Neural crest cell (in vitro differentiated cells): ENCODE measurements around the gene PPM1L. TPM values are rescaled to one million over a fixed set of nuclear protein-coding genes. Genes with fewer than 3 reads are reported as not detected.

Experiments used
- DNase-seq: peaks from one replicate; pipeline ENCODE4 v3.0.0; 2021; ENCODE audit warnings: low read depth, mixed read lengths, low spot score
- H3K27ac Mint-ChIP-seq: one replicate; pipeline ENCODE4 v1.8.0; 2021; ENCODE audit warnings: mild to moderate bottlenecking, mixed read lengths; ENCODE audit not compliant: unreplicated experiment
- H3K27me3 Mint-ChIP-seq: 2 replicates; pipeline ENCODE4 v1.8.0; 2021; ENCODE audit warnings: low read depth, mild to moderate bottlenecking, mixed read lengths
- H3K36me3 Mint-ChIP-seq: 2 replicates; pipeline ENCODE4 v1.8.0; 2021; ENCODE audit warnings: low read depth, mild to moderate bottlenecking, mixed read lengths
- H3K4me1 Mint-ChIP-seq: 2 replicates; pipeline ENCODE4 v1.8.0; 2021; ENCODE audit warnings: mixed read lengths
- H3K4me3 Mint-ChIP-seq: one replicate; pipeline ENCODE4 v1.8.0; 2021; ENCODE audit warnings: mild to moderate bottlenecking, mixed read lengths
- H3K9me3 Mint-ChIP-seq: 2 replicates; pipeline ENCODE4 v1.8.0; 2021; ENCODE audit warnings: mixed read lengths
- total RNA-seq: library from RNA; stranded (reverse); gene quantifications from 2 replicates; pipeline ENCODE4 v1.2.1, GENCODE V29; 2021
- TF ChIP-seq, protein P1 (sequence below): fragments of 200-600 bp; sonication (generic); conservative IDR thresholded peaks from 2 replicates; pipeline ENCODE4 v1.5.0; 2021; ENCODE audit warnings: antibody characterized with exemption, mild to moderate bottlenecking

Gene PPM1L
- total RNA-seq, 1 donor from 2014 or later: 34.3 TPM

DNA sequence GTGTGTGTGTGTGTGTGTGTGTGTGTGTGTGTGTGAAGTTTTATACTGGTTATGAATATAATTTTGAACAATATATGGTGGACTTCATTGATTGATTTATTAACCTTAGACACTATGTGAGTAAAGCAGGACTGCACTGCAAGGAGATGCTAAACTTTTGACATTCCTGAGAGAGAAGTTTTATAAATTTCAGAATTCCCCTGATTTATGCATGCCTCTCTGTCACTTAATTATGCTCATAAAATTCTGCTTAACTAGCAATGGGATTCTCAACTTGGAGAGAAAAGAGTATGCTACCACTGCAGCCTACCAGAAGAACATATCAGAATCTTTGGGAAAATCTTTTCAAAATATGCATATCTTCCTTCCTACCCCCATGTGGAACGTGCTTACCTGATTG lies 204.5 kb downstream of the PPM1L start:
- Mint-ChIP-seq H3K9me3 (no peaks in the 10 kb centered on the region), H3K27ac (no peak overlapping the region), H3K4me3 (no peak overlapping the region), H3K27me3 (no peaks in the 10 kb centered on the region), H3K4me1 (no peaks in the 10 kb centered on the region), H3K36me3 (peaks cover 9% of the 10 kb centered on the region)
- no peak for DNase-seq
- TF ChIP-seq, protein P1, sequence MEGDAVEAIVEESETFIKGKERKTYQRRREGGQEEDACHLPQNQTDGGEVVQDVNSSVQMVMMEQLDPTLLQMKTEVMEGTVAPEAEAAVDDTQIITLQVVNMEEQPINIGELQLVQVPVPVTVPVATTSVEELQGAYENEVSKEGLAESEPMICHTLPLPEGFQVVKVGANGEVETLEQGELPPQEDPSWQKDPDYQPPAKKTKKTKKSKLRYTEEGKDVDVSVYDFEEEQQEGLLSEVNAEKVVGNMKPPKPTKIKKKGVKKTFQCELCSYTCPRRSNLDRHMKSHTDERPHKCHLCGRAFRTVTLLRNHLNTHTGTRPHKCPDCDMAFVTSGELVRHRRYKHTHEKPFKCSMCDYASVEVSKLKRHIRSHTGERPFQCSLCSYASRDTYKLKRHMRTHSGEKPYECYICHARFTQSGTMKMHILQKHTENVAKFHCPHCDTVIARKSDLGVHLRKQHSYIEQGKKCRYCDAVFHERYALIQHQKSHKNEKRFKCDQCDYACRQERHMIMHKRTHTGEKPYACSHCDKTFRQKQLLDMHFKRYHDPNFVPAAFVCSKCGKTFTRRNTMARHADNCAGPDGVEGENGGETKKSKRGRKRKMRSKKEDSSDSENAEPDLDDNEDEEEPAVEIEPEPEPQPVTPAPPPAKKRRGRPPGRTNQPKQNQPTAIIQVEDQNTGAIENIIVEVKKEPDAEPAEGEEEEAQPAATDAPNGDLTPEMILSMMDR: no peak

DNA sequence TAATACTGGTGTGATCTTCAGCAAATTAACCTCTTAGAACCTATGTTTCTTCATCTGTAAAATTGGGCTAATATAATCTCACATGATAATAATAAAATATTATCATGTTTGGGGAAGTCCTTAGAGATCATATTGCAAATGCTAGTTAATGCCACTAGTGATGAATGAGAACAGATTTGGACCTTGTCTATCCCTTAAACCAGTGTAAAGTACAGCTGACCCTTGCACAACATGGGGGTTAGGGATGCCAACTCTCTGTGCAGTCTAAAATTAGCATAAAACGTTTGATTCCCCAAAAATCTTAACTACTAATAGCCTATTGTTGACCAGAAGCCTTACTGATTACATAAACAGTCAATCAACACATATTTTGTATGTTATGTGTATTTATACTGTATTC lies 207.9 kb downstream of the PPM1L start:
- H3K4me3 Mint-ChIP-seq: no peak overlapping the region
- H3K36me3 Mint-ChIP-seq: peaks cover 18% of the 10 kb centered on the region
- H3K27ac Mint-ChIP-seq: no peak overlapping the region
- no peak for DNase-seq
- no peaks in the 10 kb centered on the region for H3K27me3 Mint-ChIP-seq
- TF ChIP-seq, protein P1: no peak
- H3K9me3 Mint-ChIP-seq: peaks cover 3% of the 10 kb centered on the region
- H3K4me1 Mint-ChIP-seq: no peaks in the 10 kb centered on the region

DNA sequence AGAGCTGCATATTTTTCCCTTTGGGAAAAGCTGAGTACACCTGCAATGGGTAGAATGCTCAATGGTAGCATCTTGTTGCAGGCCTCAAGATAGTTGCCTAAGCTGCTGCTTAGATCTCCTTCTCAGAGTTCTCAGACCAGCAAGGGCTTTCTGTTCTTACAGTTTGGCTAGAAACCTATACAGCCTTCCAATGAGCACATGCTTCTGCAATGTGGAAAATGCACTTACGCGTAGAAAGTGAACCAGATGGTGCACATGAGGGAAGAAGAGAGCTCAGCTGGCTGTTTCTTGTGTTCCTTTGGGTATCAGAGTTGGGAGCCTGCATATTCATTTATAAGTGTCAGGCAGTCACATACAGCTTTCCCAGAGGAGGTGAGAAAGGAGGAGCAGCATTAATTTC lies 212.7 kb downstream of the PPM1L start:
- Mint-ChIP-seq H3K27me3 (no peaks in the 10 kb centered on the region), H3K4me3 (no peak overlapping the region), H3K9me3 (peaks cover 5% of the 10 kb centered on the region), H3K27ac (no peak overlapping the region), H3K4me1 (no peaks in the 10 kb centered on the region), H3K36me3 (peaks cover 19% of the 10 kb centered on the region)
- TF ChIP-seq, protein P1: no peak
- no peak for DNase-seq

DNA sequence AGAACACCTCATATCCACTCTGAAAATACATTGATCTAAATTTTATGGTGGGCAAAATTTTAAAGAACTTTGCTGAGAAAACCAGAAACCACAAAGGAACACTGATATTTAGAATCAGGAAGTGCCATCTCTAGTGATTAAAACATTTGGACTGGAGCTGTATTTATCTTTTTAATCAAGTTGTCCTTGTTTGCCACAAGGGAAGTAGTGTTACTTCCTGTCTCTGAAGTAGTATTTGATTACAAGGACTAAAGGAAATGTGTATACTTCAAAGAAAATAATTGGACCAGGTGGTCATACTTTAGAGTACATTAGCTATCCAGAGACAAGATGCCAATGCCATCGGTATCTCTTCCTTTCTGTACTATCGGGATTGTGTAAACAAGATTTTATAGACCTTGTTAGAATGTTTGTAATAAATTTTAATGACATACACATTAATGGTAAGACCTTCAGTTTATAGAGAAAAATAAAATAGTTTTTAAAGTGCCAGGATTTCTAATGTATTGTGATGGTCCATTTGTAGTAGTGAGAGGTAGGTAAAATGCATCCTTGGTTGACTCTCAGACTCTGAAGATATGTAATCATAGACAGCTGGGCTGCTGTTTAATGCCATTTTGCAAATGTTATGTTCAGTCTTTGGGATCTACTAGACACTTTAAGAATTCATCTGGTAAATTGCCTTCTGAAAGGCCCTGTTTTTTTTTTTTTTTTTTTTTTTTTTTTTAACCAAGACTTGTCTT lies 217.2 kb downstream of the PPM1L start:
- TF ChIP-seq, protein P1: no peak
- Mint-ChIP-seq H3K27me3 (no peaks in the 10 kb centered on the region), H3K4me1 (no peaks in the 10 kb centered on the region), H3K36me3 (peaks cover 15% of the 10 kb centered on the region), H3K27ac (no peak overlapping the region), H3K4me3 (no peak overlapping the region), H3K9me3 (peaks cover 9% of the 10 kb centered on the region)
- DNase-seq: no peak

DNA sequence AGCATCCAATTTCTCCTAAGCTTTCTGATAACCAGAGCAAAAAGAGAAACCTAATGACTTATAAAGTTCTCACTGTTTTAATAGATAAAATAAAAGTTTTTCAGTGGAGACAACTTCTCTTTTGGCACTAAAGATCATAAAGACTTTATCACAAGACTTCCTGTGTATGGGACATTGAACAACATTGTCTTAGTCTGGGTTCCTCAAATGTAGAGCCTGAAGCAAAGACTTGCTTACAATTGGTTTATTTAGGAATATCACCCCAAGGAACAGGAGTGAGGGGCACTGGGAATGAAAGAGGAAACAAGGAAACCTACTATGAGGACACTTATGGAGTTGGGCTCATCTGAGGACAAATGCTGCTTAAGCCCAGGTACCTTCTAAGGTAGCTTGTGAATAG lies 221.7 kb downstream of the PPM1L start:
- no peak for DNase-seq
- H3K27ac Mint-ChIP-seq: no peak overlapping the region
- peaks cover 12% of the 10 kb centered on the region for H3K9me3 Mint-ChIP-seq
- TF ChIP-seq, protein P1: no peak
- H3K36me3 Mint-ChIP-seq: peaks cover 24% of the 10 kb centered on the region
- H3K27me3 Mint-ChIP-seq: no peaks in the 10 kb centered on the region
- peaks cover 8% of the 10 kb centered on the region for H3K4me1 Mint-ChIP-seq
- H3K4me3 Mint-ChIP-seq: no peak overlapping the region
